Jurkat, Clone E6-1 (cell line): Measurements from ENCODE around the gene HIVEP2.
A peak's percentile ranks its signal among the peaks of the same experiment; 100 is the strongest.

ENCODE experiments used
- DNase-seq: peaks from one replicate; pipeline ENCODE4 v3.0.0-alpha.2; 2011; ENCODE audit warnings: low read depth, low spot score
- H3K4me3 ChIP-seq: 2 replicates; pipeline ENCODE4 v1.5.1; 2011; ENCODE audit warnings: mild to moderate bottlenecking, low read length, control low read depth, moderate library complexity

HIVEP2 gene

GRCh38 chr6:142926494-142927270 is 18.3 kb downstream of the HIVEP2 start:
- no peak for DNase-seq
- H3K4me3 ChIP-seq, result peak overlapping the region; percentile 81

- H3K4me3 ChIP-seq, result peak overlapping the region; percentile 81
Measured at GRCh38 chr6:142926177-142926493, 18.8 kb downstream of the HIVEP2 start.

DNA sequence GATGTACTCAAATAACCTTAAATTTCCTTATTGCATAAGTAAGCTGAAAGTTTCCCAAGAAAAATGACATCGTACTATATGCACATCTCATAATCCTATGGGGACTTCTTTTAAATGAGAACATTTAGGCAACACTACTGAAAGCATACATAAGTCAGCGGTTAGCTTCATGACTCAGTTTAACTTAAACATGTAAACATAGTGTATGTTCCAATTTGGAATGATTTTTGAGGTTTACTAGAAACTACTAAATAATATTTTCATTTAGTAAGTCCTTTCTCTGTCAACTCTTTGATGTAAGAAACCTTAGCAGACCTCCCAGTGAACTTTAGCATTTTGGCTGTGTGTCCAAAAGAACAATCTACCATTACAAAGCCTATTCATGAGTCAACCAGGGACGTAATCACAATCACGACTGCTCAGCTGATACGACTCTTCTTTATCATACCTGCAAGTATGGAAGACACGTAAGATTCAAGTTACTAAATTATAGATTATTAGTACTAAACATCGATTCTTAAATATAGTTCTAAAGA is 19.3 kb downstream of the HIVEP2 start:
- DNase-seq, result no peak
- no peak overlapping the region for H3K4me3 ChIP-seq

More at GRCh38 chr6:142926177-142926493, 18.8 kb downstream of the HIVEP2 start:
- no peak for DNase-seq

- no peak for DNase-seq
- H3K4me3 ChIP-seq, result no peak overlapping the region
Measured at GRCh38 chr6:142918339-142919042, 26.5 kb downstream of the HIVEP2 start.

GRCh38 chr6:142916881-142917280 is 28.1 kb downstream of the HIVEP2 start:
- no peak overlapping the region for H3K4me3 ChIP-seq
- DNase-seq, result no peak

DNA sequence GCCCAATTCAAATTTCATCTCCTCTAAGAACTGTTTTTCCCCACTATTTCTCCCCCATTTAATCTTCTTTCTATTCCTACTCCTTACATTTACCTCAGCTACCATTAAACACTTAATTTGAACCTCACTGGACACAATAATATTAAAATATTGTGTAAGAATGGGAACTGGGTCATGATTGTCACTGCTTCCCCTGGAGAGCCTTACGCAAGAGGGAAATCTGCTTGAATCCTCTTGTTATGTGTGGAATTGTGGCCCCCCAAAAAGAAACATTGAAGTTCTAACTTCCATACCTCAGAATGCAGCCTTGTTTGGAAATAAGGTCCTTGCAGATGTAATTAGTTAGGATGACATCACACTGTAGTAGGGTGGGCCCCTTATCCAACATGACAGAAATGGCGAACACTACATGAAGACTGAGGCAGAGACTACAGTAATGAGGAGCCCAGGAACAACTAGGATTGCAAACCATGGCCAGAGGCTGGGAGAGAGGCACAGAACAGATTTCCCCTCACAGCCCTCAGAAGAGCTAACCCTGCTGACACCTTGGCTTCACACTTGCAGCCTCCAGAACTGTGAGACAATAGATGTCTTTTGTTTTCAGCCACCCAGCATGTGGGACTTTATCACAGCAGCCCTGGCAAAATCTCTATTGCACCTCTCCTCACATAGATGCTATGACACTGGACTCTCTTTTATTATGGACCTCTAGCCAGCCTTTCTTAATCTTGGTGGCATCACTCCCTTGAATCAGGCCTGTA is 29.9 kb downstream of the HIVEP2 start:
- H3K4me3 ChIP-seq, result no peak overlapping the region
- DNase-seq, result no peak

DNA sequence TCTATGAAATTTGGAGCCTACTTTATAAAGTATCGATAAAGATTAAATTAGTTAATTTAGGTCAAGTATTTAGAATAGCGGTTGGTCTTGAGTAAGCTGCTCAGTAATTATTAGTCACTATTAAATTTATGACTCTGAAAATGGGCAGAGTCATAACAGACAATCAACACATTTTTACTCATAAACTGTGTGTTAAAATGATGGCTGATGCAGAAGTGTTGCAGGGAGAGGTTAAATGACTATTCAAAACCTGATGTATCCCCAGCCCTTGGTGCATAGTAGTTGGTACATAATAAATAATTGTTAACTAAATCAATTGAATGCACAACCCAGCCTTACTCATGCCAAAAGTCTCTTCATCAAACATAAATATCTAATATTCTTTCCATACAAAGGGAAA is 30.6 kb downstream of the HIVEP2 start:
- no peak for DNase-seq
- no peak overlapping the region for H3K4me3 ChIP-seq

- H3K4me3 ChIP-seq, result peak overlapping the region; percentile 9
Measured at GRCh38 chr6:142913511-142914047, 31.4 kb downstream of the HIVEP2 start.

GRCh38 chr6:142913036-142913510 is 31.9 kb downstream of the HIVEP2 start:
- no peak overlapping the region; the same call in 1 of the 2 replicates for H3K4me3 ChIP-seq
- no peak for DNase-seq

More at GRCh38 chr6:142913511-142914047, 31.4 kb downstream of the HIVEP2 start:
- peak; percentile 72 for DNase-seq

DNA sequence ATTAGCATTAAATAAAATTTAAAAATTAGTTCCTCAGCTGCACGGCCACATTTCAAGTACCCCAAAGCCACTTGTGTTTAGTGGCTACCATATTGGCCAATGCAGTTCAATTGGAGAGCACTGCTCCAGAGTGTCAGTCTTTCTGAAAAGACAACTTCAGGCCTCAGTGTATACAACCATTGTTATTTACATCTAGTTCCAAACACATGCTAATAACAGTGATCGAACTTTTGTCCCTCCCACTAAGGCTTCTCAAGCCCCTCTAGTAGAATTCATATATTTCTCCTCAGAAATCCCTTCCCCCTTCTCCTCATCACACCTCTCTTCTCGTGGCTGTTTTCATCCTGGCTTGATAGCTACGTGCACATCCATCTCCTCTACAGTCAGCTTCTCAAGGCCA is 32.9 kb downstream of the HIVEP2 start:
- DNase-seq, result no peak
- no peak overlapping the region for H3K4me3 ChIP-seq

GRCh38 chr6:142911430-142911829 is 33.5 kb downstream of the HIVEP2 start:
- H3K4me3 ChIP-seq, result no peak overlapping the region
- DNase-seq, result no peak

DNA sequence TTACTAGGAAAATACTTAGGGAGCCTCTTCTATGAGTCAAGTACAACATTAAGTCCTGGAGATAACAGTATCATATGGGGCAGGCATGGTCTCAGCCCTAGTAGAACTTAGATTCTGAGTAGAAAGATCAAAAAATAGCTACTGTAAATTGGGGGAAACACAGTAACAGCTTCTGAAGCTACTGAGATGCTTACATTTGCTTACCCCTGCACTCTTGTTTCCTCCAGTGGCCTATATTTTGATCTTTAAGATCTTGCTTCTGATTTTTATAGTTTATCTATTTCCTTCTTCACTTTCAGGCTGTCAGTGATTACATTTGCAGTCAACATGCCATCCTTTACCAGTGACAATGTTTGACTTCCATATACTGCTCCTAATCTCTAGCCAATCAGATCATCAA is 35.3 kb downstream of the HIVEP2 start:
- no peak for DNase-seq
- H3K4me3 ChIP-seq, result no peak overlapping the region

GRCh38 chr6:142908235-142908634 is 36.7 kb downstream of the HIVEP2 start:
- no peak for DNase-seq

DNA sequence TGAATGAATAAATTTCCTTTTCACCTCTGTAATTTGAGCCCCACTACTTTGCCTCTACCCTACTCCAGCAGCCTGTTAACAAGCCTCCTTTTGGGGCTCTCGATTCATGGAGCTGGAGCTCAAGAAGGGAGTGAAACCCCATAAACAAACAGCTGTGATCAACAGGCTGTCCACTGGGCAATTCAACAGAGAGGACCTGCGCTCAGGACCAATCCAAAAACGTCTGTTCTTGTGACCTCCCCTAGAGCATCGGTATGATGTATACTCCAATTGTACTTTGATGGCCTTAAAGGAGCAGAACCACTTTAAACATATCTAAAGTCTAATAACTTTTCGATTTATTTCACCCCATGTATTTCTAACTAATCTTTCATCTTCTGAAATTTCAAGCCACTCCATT is 37.4 kb downstream of the HIVEP2 start:
- no peak overlapping the region for H3K4me3 ChIP-seq
- no peak for DNase-seq

More at GRCh38 chr6:142908235-142908634, 36.7 kb downstream of the HIVEP2 start:
- no peak overlapping the region for H3K4me3 ChIP-seq

- DNase-seq, result no peak
- H3K4me3 ChIP-seq, result no peak overlapping the region
Measured at GRCh38 chr6:142906945-142907470, 38.0 kb downstream of the HIVEP2 start.

DNA sequence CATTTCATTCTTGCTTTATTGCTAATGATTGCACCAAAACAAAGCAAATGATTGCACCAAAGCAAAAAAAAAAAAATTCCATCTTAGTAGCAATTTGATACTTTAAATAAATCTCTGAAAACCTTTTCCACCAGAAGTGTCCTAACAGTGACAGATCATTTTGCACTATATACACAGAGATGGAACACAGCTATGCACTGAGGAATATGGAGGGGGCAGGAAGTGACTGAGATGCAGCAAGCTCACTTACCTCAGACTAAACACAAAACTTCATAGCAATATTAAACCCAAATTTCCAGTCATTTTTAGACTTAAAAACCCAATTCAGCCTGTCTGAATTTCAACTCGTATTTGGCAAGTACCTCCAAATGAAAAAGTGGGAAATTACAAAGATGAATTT is 41.2 kb downstream of the HIVEP2 start:
- DNase-seq, result no peak
- no peak overlapping the region for H3K4me3 ChIP-seq

GRCh38 chr6:142902636-142903053 is 42.3 kb downstream of the HIVEP2 start:
- no peak overlapping the region for H3K4me3 ChIP-seq
- DNase-seq, result peak; percentile 44

DNA sequence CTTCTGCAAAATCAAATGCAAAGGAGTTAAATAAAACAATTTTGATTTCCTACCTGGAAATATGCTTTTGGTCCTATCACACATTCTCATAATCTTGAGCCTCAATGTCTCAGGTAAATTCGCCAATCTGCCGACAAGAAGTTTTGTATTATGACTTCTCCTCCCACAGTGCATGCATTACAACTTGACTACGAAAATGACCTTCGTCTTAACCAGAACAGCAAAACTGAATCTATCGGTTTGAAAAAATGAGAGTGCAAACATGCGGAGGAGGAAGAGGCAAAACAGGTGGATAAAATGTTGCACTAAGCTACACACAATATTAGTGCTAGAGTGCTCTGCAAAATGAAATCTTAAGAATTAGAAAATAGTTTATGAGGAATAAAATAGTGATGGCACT is 43.4 kb downstream of the HIVEP2 start:
- H3K4me3 ChIP-seq, result no peak overlapping the region
- DNase-seq, result no peak
